ENCODE measurements around the gene CDHR5.

Gene CDHR5

GRCh38 chr11:571802-572185 lies 53.0 kb downstream of the CDHR5 start:
- peaks cover 28% of the 10 kb centered on the region for H3K4me1 ChIP-seq (ENCODE audit: control insufficient read depth, insufficient read depth, low read length)
- no peak overlapping the region for H3K27ac ChIP-seq (ENCODE audit: low read depth, low read length)
- no peaks in the 10 kb centered on the region; the same call in 1 of the 2 replicates for H3K36me3 ChIP-seq (ENCODE audit: control insufficient read depth, insufficient read depth, low read length)
- no peak overlapping the region for H3K4me3 ChIP-seq (ENCODE audit: low read depth, low read length)
- peaks cover 24% of the 10 kb centered on the region for H3K27me3 ChIP-seq (ENCODE audit: control insufficient read depth, insufficient read depth, low read length)
- no peak overlapping the region for H3K9ac ChIP-seq (ENCODE audit: low read length)
- no peaks in the 10 kb centered on the region for H3K9me3 ChIP-seq (ENCODE audit: control insufficient read depth, insufficient read depth, low read depth, low read length)

- Histone ChIP-seq H3K4me3 (ENCODE audit: low read depth, low read length) (peak overlapping the region; percentile 68), H3K27ac (ENCODE audit: low read depth, low read length) (peak overlapping the region; percentile 63; the same call in 1 of the 2 replicates), H3K9ac (ENCODE audit: low read length) (peak overlapping the region; percentile 69), H3K4me1 (ENCODE audit: control insufficient read depth, insufficient read depth, low read length) (peaks cover 33% of the 10 kb centered on the region), H3K9me3 (ENCODE audit: control insufficient read depth, insufficient read depth, low read depth, low read length) (no peaks in the 10 kb centered on the region), H3K36me3 (ENCODE audit: control insufficient read depth, insufficient read depth, low read length) (no peaks in the 10 kb centered on the region), H3K27me3 (ENCODE audit: control insufficient read depth, insufficient read depth, low read length) (peaks cover 11% of the 10 kb centered on the region)
Observed at GRCh38 chr11:569158-569885, 55.4 kb downstream of the CDHR5 start.

- peak overlapping the region; percentile 63; the same call in 1 of the 2 replicates for H3K27ac ChIP-seq (ENCODE audit: low read depth, low read length)
- peak overlapping the region; percentile 91 for H3K4me3 ChIP-seq (ENCODE audit: low read depth, low read length)
- no peaks in the 10 kb centered on the region for H3K9me3 ChIP-seq (ENCODE audit: control insufficient read depth, insufficient read depth, low read depth, low read length)
- H3K4me1 ChIP-seq (ENCODE audit: control insufficient read depth, insufficient read depth, low read length) = peaks cover 30% of the 10 kb centered on the region
- H3K36me3 ChIP-seq (ENCODE audit: control insufficient read depth, insufficient read depth, low read length) = peaks cover 4% of the 10 kb centered on the region; the same call in 1 of the 2 replicates
- H3K27me3 ChIP-seq (ENCODE audit: control insufficient read depth, insufficient read depth, low read length) = peaks cover 8% of the 10 kb centered on the region
- peak overlapping the region; percentile 69 for H3K9ac ChIP-seq (ENCODE audit: low read length)
Observed at GRCh38 chr11:568306-569157, 56.2 kb downstream of the CDHR5 start.

GRCh38 chr11:567629-568292 lies 57.0 kb downstream of the CDHR5 start:
- Histone ChIP-seq H3K36me3 (ENCODE audit: control insufficient read depth, insufficient read depth, low read length) (peaks cover 10% of the 10 kb centered on the region; the same call in 1 of the 2 replicates), H3K9ac (ENCODE audit: low read length) (peak overlapping the region; percentile 57), H3K9me3 (ENCODE audit: control insufficient read depth, insufficient read depth, low read depth, low read length) (no peaks in the 10 kb centered on the region), H3K4me1 (ENCODE audit: control insufficient read depth, insufficient read depth, low read length) (peaks cover 30% of the 10 kb centered on the region), H3K27me3 (ENCODE audit: control insufficient read depth, insufficient read depth, low read length) (peaks cover 4% of the 10 kb centered on the region; the same call in 1 of the 2 replicates), H3K4me3 (ENCODE audit: low read depth, low read length) (peak overlapping the region; percentile 91), H3K27ac (ENCODE audit: low read depth, low read length) (no peak overlapping the region)

- Histone ChIP-seq H3K9ac (ENCODE audit: low read length) (peak overlapping the region; percentile 57), H3K27ac (ENCODE audit: low read depth, low read length) (no peak overlapping the region), H3K36me3 (ENCODE audit: control insufficient read depth, insufficient read depth, low read length) (peaks cover 10% of the 10 kb centered on the region; the same call in 1 of the 2 replicates), H3K4me1 (ENCODE audit: control insufficient read depth, insufficient read depth, low read length) (peaks cover 30% of the 10 kb centered on the region), H3K9me3 (ENCODE audit: control insufficient read depth, insufficient read depth, low read depth, low read length) (no peaks in the 10 kb centered on the region), H3K27me3 (ENCODE audit: control insufficient read depth, insufficient read depth, low read length) (peaks cover 4% of the 10 kb centered on the region; the same call in 1 of the 2 replicates), H3K4me3 (ENCODE audit: low read depth, low read length) (peak overlapping the region; percentile 91)
Observed at GRCh38 chr11:567011-567628, 57.6 kb downstream of the CDHR5 start.
